ENCODE results near the gene NDUFB10. TPM values are rescaled to one million over a fixed set of nuclear protein-coding genes. Genes with fewer than 3 reads are reported as not detected.

NDUFB10 gene
- total RNA-seq, 1 experiment from 2014 or later: 287 TPM

DNA sequence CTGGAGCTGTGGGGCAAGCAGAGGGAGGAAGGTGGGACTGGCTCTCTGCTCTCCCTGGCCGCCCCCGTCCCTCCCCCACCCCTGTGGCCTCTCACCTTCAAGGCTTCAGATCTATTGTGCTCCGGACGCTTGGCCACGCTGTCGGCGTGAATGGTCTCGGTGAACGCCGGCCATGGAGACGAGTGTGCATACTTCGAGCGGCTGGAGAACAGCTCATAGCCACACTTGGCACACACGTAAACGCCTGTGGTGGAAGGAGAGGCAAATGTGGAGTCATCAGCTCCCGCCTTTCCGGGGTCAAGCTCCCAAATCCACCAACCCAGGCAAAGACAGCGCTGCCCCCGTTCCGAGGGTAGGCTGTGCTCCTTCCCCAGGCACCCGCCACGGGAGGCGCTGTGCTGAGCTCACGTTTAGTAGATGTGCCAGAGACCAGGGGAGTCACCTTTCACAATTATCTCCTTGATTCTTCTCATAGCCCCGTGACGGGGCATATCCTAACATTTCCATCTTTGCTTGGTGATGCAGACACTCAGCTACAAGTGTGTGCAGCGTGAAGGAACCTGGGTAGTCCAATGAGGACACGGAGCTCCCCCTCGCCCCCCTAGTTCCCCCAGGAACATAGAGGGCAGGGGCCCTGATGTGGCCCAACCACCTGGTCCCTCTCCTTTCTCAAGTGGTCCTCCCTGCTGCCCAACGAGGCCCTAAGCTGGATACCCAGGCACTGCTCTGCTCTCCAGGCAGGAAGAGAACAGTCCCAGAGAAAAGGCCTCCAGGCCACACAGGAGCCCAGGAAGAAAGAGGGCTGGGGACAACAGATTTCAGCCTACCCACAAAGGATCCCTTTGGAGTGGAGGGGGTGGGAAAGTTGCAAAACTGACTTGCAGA, 17.9 kb upstream of the NDUFB10 start:
- Histone ChIP-seq H3K27me3 (ENCODE audit: control insufficient read depth, insufficient read depth, low read length) (no peaks in the 10 kb centered on the region), H3K27ac (ENCODE audit: low read length) (peak overlapping the region; percentile 70; the same call in 1 of the 2 replicates), H3K4me1 (ENCODE audit: control insufficient read depth, insufficient read depth, low read length) (peaks cover 11% of the 10 kb centered on the region), H3K4me3 (ENCODE audit: low read depth in 2 of 2, low read length in 2 of 2) (peak overlapping the region; percentile 60 to 78; a peak in 3 of 4 replicates), H3K36me3 (ENCODE audit: control insufficient read depth, insufficient read depth, low read length) (no peaks in the 10 kb centered on the region; the same call in 1 of the 2 replicates), H3K9me3 (ENCODE audit: control insufficient read depth, insufficient read depth, low read depth, low read length) (no peaks in the 10 kb centered on the region)
- TF ChIP-seq, protein P1, sequence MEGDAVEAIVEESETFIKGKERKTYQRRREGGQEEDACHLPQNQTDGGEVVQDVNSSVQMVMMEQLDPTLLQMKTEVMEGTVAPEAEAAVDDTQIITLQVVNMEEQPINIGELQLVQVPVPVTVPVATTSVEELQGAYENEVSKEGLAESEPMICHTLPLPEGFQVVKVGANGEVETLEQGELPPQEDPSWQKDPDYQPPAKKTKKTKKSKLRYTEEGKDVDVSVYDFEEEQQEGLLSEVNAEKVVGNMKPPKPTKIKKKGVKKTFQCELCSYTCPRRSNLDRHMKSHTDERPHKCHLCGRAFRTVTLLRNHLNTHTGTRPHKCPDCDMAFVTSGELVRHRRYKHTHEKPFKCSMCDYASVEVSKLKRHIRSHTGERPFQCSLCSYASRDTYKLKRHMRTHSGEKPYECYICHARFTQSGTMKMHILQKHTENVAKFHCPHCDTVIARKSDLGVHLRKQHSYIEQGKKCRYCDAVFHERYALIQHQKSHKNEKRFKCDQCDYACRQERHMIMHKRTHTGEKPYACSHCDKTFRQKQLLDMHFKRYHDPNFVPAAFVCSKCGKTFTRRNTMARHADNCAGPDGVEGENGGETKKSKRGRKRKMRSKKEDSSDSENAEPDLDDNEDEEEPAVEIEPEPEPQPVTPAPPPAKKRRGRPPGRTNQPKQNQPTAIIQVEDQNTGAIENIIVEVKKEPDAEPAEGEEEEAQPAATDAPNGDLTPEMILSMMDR (IDR thresholded peaks at IDR 0.05): peak; percentile 74; the same call in 1 of the 2 replicates
- TF ChIP-seq POLR2AphosphoS5 (IDR thresholded peaks at IDR 0.05; ENCODE audit: low read depth, low read length): no peak
- ATAC-seq (no peak), DNase-seq (ENCODE audit: low read depth, low spot score) (no peak)
- in situ Hi-C loops (cut with HindIII; ENCODE audit: low pct_unique_long_range_greater_than_20kb, low sequenced_read_pairs): no loop called here
- intact Hi-C loops (cut with micrococcal nuclease; ENCODE audit: unreplicated experiment): no loop called here
- BruUV-seq (replicated peaks): no TSS peak
- CTCF ChIA-PET: interaction anchor here (0.6 to 0.7 kb wide), 2 partner anchors 599 to 1231 kb away, joined by 4 to 8 read pairs; no protein-coding TSS in a partner anchor
- POLR2A ChIA-PET: interaction anchor here (0.5 kb wide), 1 partner anchor 69 kb away, joined by 3 read pairs; no protein-coding TSS in a partner anchor

DNA sequence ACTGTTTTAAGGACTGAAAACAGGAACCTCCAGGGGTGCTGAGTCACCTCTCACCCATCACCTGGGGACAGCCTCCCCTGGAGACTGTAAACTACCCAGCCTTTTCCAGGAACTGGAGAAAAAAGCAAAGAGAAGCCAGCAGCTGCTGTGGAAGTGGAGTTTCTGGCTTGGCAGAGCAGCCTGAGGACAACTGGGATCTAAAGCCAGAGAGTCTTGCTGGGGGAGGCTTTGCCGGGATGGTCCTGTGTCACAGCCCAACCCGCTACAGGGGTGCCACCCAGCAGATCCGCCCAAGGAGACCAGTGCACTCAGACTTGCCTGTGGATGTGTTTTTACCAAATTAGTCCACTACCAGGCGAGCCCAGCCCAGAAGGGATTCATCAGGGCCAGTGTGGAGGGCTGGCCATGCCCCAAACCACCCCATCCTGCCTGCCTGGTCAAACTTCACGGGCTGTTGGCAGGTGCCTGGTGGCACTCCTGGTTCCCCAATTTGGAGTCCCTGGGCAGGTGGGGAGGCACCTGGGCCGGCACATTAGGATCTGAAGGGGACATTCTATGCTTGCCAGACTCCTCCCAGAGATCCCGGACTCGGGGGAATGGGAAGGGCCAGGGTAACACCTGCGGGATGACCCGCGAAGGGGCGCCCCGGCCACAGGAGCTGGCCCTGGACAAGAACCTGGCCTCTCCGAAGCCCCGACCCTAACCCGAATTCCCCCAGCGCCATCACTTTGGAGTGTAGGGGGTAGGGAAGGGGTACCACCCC, 17.1 kb upstream of the NDUFB10 start:
- ATAC-seq (no peak), DNase-seq (ENCODE audit: low read depth, low spot score) (no peak)
- Histone ChIP-seq H3K27me3 (ENCODE audit: control insufficient read depth, insufficient read depth, low read length) (no peaks in the 10 kb centered on the region), H3K4me3 (ENCODE audit: low read depth in 2 of 2, low read length in 2 of 2) (peak overlapping the region; percentile 60 to 78), H3K36me3 (ENCODE audit: control insufficient read depth, insufficient read depth, low read length) (no peaks in the 10 kb centered on the region; the same call in 1 of the 2 replicates), H3K4me1 (ENCODE audit: control insufficient read depth, insufficient read depth, low read length) (peaks cover 11% of the 10 kb centered on the region), H3K9me3 (ENCODE audit: control insufficient read depth, insufficient read depth, low read depth, low read length) (no peaks in the 10 kb centered on the region), H3K27ac (ENCODE audit: low read length) (peak overlapping the region; percentile 70)
- intact Hi-C loops (cut with micrococcal nuclease; ENCODE audit: unreplicated experiment): no loop called here
- BruUV-seq (replicated peaks): TSS peak; percentile 86
- in situ Hi-C loops (cut with HindIII; ENCODE audit: low pct_unique_long_range_greater_than_20kb, low sequenced_read_pairs): no loop called here
- CTCF ChIA-PET: interaction anchor here (0.6 kb wide), 1 partner anchor 600 kb away, joined by 8 read pairs; no protein-coding TSS in a partner anchor
- POLR2A ChIA-PET: no interaction called here
- TF ChIP-seq, protein P1 (IDR thresholded peaks at IDR 0.05): no peak
- TF ChIP-seq, protein P2, sequence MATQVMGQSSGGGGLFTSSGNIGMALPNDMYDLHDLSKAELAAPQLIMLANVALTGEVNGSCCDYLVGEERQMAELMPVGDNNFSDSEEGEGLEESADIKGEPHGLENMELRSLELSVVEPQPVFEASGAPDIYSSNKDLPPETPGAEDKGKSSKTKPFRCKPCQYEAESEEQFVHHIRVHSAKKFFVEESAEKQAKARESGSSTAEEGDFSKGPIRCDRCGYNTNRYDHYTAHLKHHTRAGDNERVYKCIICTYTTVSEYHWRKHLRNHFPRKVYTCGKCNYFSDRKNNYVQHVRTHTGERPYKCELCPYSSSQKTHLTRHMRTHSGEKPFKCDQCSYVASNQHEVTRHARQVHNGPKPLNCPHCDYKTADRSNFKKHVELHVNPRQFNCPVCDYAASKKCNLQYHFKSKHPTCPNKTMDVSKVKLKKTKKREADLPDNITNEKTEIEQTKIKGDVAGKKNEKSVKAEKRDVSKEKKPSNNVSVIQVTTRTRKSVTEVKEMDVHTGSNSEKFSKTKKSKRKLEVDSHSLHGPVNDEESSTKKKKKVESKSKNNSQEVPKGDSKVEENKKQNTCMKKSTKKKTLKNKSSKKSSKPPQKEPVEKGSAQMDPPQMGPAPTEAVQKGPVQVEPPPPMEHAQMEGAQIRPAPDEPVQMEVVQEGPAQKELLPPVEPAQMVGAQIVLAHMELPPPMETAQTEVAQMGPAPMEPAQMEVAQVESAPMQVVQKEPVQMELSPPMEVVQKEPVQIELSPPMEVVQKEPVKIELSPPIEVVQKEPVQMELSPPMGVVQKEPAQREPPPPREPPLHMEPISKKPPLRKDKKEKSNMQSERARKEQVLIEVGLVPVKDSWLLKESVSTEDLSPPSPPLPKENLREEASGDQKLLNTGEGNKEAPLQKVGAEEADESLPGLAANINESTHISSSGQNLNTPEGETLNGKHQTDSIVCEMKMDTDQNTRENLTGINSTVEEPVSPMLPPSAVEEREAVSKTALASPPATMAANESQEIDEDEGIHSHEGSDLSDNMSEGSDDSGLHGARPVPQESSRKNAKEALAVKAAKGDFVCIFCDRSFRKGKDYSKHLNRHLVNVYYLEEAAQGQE (IDR thresholded peaks at IDR 0.05; ENCODE audit: insufficient read depth in 1 of 2, low read depth in 2 of 2, low read length in 1 of 2): no peak
- no peak for TF ChIP-seq POLR2AphosphoS5 (IDR thresholded peaks at IDR 0.05; ENCODE audit: low read depth, low read length)
- TF ChIP-seq TCF7L2 (IDR thresholded peaks at IDR 0.05; ENCODE audit: low read depth, low read length): no peak
- no peak for TF ChIP-seq SIN3A (IDR thresholded peaks at IDR 0.05; ENCODE audit: borderline replicate concordance, insufficient read depth, low read depth, low read length)
